ENCODE measurements around the gene OLFML2B.

Gene OLFML2B

DNA sequence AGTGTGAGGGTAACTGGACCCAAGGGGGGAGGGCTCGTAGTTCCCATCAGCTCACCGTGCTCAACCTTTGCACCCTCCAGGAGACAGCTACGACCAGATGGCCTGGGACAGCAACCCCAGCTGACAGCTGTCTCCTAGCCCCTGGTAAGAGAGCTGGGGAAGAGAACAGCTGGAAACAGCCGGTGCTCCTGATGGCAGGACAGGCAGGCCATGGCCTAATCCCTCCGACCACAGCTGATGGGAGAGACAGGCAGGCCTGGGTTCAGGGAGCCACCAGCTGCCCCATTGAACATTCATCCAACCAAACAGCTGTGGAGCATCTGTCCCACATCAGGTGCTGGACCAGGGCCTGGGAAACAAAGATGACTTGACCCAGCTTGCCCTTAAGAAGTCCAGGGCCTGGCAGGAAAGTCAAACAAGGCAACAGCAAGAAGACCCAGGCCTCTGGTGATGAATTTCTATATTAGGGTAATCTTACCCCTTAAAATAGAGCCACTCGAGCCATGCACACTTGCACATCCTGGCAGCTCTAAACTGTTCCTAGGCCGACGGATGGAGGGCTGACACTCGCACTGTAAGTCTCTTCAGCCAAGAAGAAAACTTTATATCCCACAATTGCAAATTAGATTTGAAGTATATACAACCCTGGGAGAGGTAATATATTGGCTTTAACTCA lies 12.2 kb downstream of the OLFML2B start:
- no peak for DNase-seq (ENCODE audit: low read depth)
- in situ Hi-C loops (cut with HindIII; ENCODE audit: low sequenced_read_pairs), result no loop called here
- TF ChIP-seq, protein P1, sequence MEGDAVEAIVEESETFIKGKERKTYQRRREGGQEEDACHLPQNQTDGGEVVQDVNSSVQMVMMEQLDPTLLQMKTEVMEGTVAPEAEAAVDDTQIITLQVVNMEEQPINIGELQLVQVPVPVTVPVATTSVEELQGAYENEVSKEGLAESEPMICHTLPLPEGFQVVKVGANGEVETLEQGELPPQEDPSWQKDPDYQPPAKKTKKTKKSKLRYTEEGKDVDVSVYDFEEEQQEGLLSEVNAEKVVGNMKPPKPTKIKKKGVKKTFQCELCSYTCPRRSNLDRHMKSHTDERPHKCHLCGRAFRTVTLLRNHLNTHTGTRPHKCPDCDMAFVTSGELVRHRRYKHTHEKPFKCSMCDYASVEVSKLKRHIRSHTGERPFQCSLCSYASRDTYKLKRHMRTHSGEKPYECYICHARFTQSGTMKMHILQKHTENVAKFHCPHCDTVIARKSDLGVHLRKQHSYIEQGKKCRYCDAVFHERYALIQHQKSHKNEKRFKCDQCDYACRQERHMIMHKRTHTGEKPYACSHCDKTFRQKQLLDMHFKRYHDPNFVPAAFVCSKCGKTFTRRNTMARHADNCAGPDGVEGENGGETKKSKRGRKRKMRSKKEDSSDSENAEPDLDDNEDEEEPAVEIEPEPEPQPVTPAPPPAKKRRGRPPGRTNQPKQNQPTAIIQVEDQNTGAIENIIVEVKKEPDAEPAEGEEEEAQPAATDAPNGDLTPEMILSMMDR (IDR thresholded peaks at IDR 0.05; ENCODE audit: low read depth, low read length, missing control alignments), result no peak
- no peak overlapping the region for H3K4me3 ChIP-seq (ENCODE audit: low read depth, low read length)

DNA sequence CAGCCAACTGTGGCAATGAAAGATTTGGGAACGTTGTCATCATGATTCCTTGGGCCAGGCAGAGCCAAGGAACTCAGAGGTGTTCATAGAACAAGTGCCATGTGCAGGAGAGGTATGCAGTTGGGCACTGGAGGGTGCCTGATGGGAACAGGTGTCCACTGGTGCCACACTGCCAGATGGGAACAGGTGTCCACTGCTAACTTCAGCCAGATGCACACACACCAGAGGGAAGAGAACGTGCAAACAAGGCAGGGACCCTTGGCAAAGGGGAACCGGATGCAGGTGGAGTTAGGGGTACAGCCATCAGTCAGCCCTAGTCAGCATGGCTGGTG lies 13.5 kb downstream of the OLFML2B start:
- DNase-seq (ENCODE audit: low read depth), result no peak
- H3K4me3 ChIP-seq (ENCODE audit: low read depth, low read length), result no peak overlapping the region
- in situ Hi-C loops (cut with HindIII; ENCODE audit: low sequenced_read_pairs), result no loop called here
- TF ChIP-seq, protein P1 (IDR thresholded peaks at IDR 0.05; ENCODE audit: low read depth, low read length, missing control alignments), result no peak

DNA sequence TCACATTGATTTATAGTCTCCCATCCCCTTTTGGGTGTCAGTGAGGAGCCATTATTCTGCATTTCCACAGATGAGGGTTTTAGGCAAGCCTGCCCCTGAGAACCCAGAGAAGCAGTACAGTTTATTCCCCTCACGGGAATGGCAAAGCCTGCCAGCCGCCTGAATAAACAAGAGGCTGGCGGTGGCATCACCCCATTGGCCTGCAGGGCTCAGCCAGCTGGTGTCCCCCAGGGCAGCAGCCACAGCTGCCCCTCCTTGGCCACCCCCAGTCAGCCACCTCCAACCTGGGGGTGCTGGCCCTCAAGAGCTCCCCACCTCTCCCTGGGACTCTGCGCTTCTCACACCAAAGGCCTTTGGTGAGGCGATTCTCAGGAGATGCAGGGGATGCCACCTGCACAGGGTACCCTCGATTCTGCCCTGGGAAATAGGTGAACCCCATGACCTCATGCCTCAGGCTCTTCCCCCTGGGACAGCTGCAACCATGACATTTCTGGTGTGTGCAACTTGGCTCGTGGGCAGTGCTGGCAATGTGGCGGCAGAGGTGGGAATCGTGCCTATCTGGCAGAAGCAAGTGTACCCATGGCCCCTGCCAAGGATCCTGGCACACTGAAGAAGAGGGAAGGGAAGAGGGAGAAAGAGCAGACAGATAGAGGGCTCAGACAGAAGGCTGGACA lies 14.0 kb downstream of the OLFML2B start:
- H3K4me3 ChIP-seq (ENCODE audit: low read depth, low read length), result no peak overlapping the region
- in situ Hi-C loops (cut with HindIII; ENCODE audit: low sequenced_read_pairs), result no loop called here
- DNase-seq (ENCODE audit: low read depth), result no peak
- TF ChIP-seq, protein P1 (IDR thresholded peaks at IDR 0.05; ENCODE audit: low read depth, low read length, missing control alignments), result no peak

DNA sequence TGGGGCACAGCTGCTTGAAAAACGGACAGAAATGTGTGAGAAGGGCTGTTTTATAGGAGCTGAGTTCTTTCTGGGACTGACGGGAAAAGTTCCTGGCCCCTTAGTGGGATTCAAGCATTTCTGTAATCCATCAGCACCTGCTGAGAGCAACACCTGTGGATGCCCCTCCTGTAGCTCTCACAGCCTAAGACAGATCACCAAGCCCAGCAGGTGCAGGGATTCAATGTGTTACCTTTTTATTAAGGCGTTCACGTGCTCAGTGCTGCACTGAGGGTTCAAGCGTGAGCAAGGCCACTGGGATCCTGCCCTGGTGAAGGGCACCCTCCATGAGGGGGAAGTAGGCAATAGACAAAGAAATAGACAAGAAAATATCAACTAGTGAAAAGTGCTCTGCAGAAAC lies 14.9 kb downstream of the OLFML2B start:
- no peak for DNase-seq (ENCODE audit: low read depth)
- in situ Hi-C loops (cut with HindIII; ENCODE audit: low sequenced_read_pairs), result no loop called here
- no peak overlapping the region for H3K4me3 ChIP-seq (ENCODE audit: low read depth, low read length)
- TF ChIP-seq, protein P1 (IDR thresholded peaks at IDR 0.05; ENCODE audit: low read depth, low read length, missing control alignments), result no peak

DNA sequence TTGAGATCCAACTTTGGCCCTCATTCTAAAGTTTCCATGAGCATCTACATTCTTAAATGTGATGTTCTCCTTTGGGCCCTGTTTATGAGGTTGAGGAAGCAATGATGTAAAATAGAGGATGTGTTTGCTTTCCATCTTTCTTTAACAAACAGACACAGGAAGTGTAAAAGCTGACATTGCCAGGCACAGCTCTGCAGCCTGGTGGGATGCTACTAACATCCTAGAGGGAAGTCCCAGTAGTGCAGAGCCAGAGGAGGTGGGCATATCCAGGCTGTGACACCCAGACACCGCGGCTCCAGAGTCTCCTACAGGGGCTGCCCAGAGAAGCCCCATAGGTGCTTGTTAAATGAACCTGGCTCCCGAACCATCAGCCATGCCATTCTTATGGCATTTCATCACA lies 16.2 kb downstream of the OLFML2B start:
- in situ Hi-C loops (cut with HindIII; ENCODE audit: low sequenced_read_pairs), result no loop called here
- H3K4me3 ChIP-seq (ENCODE audit: low read depth, low read length), result no peak overlapping the region
- TF ChIP-seq, protein P1 (IDR thresholded peaks at IDR 0.05; ENCODE audit: low read depth, low read length, missing control alignments), result no peak
- DNase-seq (ENCODE audit: low read depth), result no peak

DNA sequence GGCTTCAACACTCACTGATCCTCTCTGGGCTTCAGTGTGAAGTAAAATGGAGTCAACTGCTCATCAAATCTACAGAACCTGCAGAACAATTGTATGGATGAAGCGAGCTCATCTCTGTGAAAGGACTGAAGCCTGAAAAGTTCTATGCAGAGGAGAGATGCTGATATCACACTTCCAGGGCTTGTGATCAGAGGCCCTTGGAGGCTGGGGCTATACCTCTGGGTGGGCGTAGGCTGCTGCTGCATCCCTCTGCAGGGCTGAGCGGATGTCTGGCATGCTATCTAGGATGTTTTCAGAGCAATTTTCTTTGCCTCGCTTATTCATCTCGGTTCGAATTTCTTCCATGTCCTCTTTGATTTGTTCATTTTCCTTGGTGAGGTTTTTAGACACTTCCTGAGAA lies 17.6 kb downstream of the OLFML2B start:
- in situ Hi-C loops (cut with HindIII; ENCODE audit: low sequenced_read_pairs), result no loop called here
- TF ChIP-seq, protein P1 (IDR thresholded peaks at IDR 0.05; ENCODE audit: low read depth, low read length, missing control alignments), result no peak
- DNase-seq (ENCODE audit: low read depth), result no peak
- H3K4me3 ChIP-seq (ENCODE audit: low read depth, low read length), result no peak overlapping the region

All from astrocyte of the cerebellum (primary cell).